SK-MEL-5 (cell line): ENCODE measurements around the gene ASB11. TPM values are rescaled to one million over a fixed set of nuclear protein-coding genes. Genes with fewer than 3 reads are reported as not detected.

Source experiments
- DNase-seq: peaks from one replicate; pipeline ENCODE4 v3.0.0-alpha.2; 2016; ENCODE audit warnings: low read depth, low spot score
- in situ Hi-C: cut with HindIII; loops from 2 replicates; pipeline ENCODE4 v1.10.0; 2016; ENCODE audit warnings: low sequenced_read_pairs, high pct_unique_total_duplicates, low pct_unique_long_range_greater_than_20kb
- polyA plus RNA-seq, 2 experiments: library from polyadenylated mRNA; depleted of rRNA; stranded (reverse); fragments of >200 nt; gene quantifications; 2 replicates each; pipeline ENCODE4 v1.2.3, GENCODE V29; 2015
- total RNA-seq: library from RNA; depleted of rRNA; stranded (reverse); fragments of >200 nt; shearing (Covaris generic); gene quantifications from 2 replicates; pipeline ENCODE4 v1.2.3, GENCODE V29; 2014; rRNA removed

ASB11 gene, protein sequence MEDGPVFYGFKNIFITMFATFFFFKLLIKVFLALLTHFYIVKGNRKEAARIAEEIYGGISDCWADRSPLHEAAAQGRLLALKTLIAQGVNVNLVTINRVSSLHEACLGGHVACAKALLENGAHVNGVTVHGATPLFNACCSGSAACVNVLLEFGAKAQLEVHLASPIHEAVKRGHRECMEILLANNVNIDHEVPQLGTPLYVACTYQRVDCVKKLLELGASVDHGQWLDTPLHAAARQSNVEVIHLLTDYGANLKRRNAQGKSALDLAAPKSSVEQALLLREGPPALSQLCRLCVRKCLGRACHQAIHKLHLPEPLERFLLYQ
- 3.5 TPM in 2 replicates for total RNA-seq
- 0.96 and 1.5 TPM in 2 replicates for polyA plus RNA-seq (2015; cell fraction: cytosol; rRNA removed)
- 0.93 and 2.7 TPM in 2 replicates for polyA plus RNA-seq (2015; cell fraction: nucleus; rRNA removed)

DNA sequence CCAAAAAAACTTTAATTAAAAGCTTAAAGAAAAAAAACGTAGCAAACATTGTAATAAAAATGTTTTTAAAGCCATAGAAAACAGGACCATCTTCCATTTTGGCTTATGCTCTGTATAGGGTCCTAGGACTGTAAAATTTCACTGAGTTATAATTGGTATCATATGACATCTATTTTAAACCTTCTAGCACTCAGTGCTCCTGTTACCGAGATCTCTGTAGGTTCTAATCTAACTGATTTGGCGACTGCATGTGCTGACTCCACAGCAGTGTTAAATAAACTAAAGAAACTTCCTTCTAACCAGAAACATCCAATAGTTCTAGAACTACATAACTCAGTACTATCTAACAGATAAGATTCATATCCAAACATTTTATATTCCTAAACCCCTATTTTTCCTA lies at the start of gene ASB11:
ASB11 (minus strand) TSS at position 132 of the 400 bp plus-strand sequence; CDS start at position 97, 35 bp downstream.
- no peak for DNase-seq
- in situ Hi-C loops, result no loop called here

DNA sequence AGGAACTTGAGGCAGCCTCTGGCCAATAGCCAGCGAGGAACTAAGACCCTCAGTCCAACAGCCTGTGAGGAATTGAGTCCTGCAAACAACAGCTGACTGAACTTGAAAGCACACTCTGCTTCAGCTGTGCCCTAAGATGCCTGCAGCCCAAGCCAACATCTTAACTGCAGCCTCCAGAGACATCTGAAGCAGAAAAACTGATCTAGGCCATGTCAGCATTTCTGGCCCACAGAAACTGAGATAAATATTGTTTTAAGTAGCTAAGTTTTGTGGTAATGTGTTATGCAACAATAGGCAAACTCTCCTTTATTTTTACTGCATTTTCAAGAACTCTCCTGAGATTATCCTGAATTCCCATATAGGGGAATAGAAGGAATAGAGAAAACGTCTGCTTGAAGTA lies 44.3 kb upstream of the ASB11 start:
- in situ Hi-C loops, result no loop called here
- no peak for DNase-seq

DNA sequence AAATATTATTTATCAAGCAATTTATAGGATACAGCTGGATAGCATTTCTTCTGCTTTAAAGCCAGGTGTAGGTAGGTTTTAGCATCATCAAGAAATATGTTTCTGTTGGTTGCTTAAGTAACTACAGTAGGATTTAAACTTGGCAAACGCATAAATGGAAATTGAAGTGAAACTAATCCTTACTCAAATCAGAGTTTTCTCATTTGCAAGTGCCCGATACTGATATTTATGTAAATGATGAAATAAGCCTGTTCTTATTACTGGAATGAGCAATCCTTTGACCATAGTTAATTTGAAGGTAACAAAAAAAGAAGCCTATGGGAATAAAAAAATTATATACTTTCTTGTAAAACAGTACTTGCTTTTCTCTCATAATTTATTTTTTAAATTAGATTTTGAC lies 43.1 kb upstream of the ASB11 start:
- in situ Hi-C loops, result no loop called here
- DNase-seq, result no peak

DNA sequence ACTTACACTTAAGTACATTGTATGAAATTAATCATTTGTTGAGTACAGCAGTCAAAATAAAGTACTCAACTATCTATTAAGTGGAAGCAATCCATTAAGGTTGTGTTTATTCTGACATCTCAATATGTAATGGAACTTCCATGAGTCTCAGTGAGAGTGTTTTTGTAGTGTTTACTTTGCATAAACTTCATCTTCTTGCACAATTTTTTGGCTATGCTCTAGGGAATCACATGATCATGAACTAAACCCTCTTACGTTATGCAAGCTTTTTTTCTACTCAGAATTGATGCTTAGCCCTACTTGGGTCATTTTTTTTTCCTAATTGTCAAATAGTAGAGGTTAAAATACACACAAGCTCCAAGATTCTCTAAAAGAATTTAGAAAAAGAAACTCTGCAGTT lies 41.0 kb upstream of the ASB11 start:
- DNase-seq, result no peak
- in situ Hi-C loops, result no loop called here

DNA sequence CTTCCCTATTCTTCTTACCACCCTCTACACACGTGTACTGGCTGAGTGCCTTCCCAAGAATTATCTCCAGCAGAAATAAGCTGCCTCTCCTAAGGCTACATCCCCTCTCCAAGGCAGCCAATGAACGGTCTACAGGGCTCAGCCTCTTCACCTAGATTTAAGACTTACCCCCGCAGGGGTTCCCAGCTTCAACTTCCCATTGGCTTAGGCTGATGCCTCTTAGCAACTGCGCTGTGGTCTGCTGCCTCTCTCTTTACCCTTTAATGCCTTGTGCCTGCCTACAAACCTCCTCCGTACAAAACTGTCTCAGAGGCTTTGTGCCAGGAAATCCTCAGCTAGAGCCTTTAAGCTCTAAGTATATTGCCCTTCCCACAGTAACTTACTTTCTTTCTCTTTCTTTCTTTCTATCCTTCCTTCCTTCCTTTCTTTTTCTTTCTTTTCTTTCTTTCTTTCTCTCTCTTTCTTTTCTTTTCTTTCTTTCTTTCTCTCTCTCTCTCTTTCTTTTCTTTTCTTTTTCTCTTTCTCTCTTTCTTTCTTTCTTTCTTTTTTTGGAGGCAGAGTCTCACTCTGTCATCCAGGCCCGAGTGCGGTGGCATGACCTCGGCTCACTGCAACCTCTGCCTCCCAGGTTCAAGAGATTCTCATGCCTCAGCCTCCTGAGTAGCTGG lies 35.0 kb upstream of the ASB11 start:
- DNase-seq, result peak; percentile 5
- in situ Hi-C loops, result no loop called here

DNA sequence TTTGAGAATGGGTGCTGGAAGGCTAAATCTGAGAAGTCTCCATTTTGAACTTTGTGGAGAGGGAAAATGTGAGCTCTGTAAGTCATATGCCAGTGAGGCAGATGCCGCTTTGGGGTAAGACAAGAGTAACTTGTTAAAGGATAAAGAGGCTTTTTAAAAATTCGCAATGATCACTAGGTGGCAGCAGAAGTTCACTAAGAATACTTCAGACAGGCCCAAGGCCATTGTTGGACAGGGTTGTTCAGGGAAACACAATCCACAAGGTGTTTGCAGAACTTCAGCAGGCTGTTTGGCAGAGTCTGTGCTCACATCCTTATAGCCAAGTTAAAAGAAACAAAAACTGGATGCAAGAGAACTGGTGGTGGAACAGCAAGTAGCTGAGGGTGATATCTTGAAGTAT lies 33.6 kb upstream of the ASB11 start:
- DNase-seq, result peak; percentile 89
- in situ Hi-C loops, result no loop called here

DNA sequence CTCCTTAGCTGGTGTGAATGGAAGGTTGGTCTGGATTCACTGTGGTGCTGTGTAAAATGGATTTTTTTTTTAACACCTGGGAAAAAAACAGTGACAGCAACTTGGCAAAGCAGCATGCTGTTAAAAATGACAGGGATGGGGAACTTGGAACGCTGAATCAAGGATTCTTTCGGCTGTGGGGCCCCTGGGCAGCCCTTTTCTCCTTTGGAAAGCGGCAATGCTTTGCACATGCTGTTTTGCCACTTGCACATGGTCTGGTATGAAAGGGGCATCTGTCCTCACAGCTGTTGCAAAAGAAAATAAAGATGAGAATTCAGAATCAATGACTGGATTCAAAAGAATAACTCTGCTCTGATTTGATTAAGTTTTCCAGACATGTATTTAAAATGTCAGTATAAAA lies 30.5 kb upstream of the ASB11 start:
- DNase-seq, result no peak
- in situ Hi-C loops, result no loop called here

DNA sequence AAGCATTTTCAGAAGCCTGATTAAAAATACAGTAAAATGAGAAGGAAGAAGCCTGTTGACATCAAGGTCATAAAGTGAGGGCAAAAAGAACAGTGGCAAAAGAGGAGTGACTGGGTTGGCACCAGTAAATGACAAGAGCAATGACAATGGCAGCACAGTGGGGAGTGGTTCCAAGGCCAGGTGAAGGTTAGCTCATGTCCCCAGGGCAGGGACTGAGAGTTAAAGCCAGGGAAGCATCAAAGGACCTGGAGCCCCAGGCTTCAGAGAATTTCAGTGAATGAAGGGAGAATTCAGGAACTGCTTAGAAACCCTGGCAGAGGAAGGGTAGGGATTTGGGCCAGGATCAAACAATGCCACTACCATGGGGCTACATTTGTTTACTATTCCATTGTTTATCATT lies 28.7 kb upstream of the ASB11 start:
- in situ Hi-C loops, result no loop called here
- DNase-seq, result no peak

DNA sequence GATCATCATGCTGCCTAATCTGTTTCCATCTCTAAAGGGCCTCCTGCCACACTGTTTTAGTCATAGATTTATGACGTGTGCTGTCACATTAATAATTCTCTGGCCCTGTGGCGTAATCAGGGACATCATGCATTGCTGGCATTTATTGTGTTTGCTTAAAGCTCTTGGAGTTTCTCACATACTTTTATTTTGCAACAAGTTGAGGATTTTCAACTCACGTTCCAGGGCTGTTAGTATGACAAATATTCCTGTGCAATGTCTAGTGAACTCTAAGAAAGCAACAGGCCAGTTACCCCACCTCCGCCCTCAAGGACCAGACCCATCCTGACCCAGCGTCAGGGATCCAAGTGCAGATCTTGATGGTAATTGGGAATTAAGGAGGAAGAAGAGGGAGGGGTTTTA lies 27.6 kb upstream of the ASB11 start:
- DNase-seq, result no peak
- in situ Hi-C loops, result no loop called here

DNA sequence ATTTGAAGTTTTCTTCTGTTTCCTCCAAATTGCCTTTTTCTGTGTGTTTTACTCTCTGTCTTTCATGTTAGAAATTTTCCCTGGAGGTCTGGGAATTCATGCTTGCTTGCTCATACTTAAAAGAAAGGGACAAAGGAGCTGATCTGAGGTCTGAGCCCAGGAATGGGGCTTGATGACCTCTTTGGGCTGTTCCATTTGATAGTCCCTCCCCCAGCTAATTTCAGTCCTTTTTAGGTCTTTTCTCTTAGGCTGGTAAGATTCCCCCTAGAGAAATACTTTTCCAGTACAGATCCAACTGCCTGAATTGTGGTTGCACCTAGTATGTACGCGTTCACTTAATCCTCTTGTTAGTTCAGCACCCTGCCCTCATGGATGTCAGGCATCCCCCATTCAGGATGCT lies 25.4 kb upstream of the ASB11 start:
- in situ Hi-C loops, result no loop called here
- DNase-seq, result no peak

DNA sequence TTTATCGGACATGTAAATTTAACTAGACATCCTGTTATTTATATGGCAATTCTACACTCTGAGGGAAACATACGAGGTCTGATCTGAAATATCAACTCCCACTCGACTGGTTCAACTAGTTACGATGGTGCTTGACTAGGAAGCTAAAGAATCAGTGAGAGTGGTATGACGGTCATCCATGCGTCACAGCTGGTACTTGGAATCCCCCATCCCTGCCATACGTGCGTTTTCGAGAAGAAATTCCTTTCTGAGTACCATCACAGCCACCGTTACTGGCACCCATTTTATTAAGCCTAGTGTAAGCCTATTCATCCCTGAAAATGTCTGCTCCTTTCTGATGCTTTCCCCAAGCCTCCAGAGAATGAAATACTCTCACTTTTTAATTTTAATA lies 20.6 kb upstream of the ASB11 start:
- in situ Hi-C loops, result no loop called here
- DNase-seq, result peak; percentile 54

DNA sequence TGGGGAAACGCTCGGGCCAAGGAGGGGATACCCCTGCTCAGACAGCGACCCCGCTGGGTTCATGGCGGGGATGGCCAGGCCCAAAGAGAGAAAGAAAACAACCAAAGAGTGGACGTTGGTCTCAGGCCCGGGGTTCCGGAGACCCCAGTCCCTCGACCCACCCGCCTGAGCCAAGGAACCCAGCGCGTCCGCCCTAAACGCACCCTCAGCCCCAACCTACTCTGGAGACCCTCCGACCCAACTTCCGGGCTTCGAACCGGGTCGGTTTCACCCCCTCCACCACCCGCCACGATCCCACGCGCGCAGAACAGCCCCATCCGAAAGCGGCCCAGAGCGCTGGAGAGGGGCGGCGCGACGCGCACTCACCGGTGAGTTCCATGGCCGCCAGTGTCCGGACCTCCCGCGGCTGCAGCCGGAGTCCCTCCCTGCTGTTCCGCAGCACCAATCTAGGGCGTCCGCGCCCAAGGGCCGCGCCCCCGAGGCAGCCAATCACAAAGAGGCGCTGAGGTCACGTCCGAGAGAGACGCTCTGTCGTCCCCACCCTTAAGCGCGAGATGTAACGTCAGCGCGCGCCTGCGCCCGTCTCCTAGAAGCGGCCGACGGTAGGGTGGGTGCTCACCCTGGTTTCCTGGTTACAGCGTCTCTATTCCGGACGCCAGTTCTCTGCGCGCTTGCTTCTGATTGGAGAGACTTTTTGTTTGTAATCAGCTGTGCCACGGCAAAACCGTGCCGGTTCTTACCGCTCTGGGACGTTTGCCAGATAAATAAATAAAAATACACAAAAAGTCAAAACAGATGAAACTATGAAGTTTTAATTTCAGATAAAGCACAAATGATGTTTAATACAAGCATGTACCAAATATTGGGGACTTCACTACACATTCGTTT lies 19.9 kb upstream of the ASB11 start, which contains the start of gene PIGA:
PIGA (minus strand) TSS at position 389 of the 888 bp plus-strand sequence. CDS start 3,593 bp downstream, outside the sequence.
- DNase-seq, result peak; percentile 97
- in situ Hi-C loops, result no loop called here

DNA sequence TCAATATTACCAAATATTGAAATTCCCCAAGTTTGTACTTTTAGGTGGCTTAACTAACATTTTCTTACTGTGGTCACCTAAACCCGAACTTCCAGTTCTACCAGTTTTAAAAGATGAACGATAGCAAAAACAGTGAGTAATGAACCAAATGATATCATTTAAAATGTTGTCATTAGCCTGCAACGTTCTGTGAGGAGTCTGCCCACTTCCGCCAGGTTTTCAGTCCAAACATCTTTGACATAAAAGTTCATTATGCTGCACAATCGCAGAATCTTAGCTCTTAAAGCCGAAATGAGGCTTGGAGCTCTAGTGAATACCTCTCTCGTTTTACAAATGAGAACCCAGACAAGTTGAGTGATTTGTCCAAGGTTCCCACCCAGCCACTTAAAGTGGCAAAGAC lies 19.1 kb upstream of the ASB11 start:
- in situ Hi-C loops, result no loop called here
- no peak for DNase-seq

DNA sequence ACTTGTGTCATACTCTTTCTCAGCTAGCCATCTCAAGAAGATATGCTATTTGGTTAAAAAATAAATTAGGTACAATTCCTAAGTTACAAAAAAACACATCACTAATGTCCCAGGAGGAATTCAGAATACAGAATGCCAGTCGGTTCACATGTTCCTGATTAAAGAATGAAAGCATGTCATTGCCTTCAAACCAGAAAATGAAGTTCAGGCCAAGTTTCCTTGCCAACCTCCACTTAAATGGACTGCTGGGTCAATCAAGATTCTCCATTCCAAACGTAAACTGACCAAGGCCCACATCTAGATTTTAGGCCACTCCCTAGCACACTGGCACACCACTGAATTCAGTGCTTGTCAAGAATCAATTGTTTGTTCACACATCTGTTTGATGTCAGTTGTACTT lies 13.4 kb upstream of the ASB11 start:
- no peak for DNase-seq
- in situ Hi-C loops, result no loop called here

DNA sequence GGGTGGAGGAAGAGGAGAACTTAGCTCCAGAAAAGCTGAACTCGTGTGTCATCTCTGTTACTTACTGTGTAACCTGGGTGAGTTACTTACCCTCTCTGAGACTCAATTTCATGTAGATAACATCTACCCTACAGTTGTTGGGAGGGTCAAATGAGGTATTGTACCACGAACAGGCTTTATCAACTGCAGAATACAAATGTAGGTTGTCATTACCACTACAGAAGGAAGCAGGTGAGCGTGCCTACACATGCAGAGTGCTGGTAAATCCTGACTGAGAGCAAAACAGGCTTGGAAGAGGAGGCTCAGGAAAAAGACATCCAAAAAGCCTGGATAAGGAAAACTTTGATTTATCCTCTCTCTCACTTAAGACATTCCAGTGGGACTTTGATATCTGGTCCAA lies 12.7 kb upstream of the ASB11 start:
- DNase-seq, result no peak
- in situ Hi-C loops, result no loop called here

DNA sequence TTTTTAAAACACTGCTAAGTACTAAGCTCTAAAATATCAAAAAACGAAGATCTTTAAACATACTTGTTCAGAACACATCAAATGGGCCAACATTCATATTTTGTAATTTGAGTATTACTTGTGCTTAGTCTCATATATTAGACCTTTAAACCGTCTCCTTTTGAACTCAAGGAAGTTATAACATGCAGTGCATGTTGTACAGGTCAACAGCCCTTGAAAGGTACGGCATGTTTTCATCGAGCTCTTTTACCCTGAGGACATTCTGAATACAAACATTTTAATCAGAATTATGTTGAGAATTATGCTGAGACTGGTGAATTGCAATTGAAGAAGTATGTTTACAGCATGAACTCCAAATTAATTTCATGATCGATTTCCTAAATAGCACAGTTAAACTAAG lies 7.0 kb upstream of the ASB11 start:
- no peak for DNase-seq
- in situ Hi-C loops, result no loop called here

DNA sequence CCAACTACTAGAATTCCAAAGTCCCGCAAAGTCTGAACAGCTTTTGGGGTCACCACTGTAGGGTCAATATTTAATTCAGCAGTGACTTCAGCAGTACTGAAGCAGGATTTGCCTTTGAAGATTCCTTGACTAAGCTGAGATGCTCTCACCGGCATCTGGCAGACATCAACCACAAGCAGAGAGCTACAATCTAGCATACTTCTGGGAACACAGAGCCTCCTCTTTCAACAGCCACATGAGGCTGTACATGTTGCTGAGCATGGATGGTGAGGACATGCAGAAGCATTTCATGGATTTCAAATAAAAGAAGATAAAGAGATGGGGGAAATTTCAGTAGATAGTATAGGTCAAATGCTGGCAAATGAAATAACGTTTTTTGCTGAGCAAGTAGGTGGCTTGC lies 6.6 kb upstream of the ASB11 start:
- DNase-seq, result no peak
- in situ Hi-C loops, result no loop called here

DNA sequence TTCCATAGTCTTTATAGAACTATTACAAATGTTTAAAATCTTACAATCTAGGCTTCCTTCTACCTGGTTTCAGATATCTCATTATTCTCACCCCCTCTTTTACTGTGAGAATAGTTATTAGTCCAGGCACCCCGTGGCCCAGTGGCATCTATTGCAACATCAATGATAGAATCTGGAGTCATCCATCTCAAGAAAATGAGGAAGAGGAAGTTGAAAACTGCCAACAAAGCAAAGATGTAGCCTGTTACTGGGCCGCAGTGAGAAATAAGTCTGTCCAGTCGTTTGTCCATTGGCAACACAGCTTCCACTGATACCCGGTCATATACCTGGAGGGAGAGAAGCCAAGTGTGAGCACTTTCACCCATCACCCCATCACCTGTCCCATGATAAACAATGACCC lies 6.0 kb upstream of the ASB11 start:
- in situ Hi-C loops, result no loop called here
- no peak for DNase-seq
